Fibroblast of skin of back (primary cell): Measurements from ENCODE around the gene SH3PXD2A.

Experiments used
- DNase-seq: peaks from one replicate; pipeline ENCODE4 v3.0.0-alpha.2; 2013

Gene SH3PXD2A

GRCh38 chr10:103699611-103700435 lies 155.6 kb downstream of the SH3PXD2A start:
- DNase-seq: no peak

- no peak for DNase-seq
These were observed 157.1 kb downstream of the SH3PXD2A start for GRCh38 chr10:103698266-103698665.

- no peak for DNase-seq
These were observed 157.6 kb downstream of the SH3PXD2A start for GRCh38 chr10:103697787-103698186.

- peak; percentile 97 for DNase-seq
These were observed 158.8 kb downstream of the SH3PXD2A start for GRCh38 chr10:103696411-103697145.

GRCh38 chr10:103696094-103696410 lies 159.3 kb downstream of the SH3PXD2A start:
- no peak for DNase-seq

- DNase-seq: peak; percentile 54
These were observed 159.8 kb downstream of the SH3PXD2A start for GRCh38 chr10:103695584-103696005.

GRCh38 chr10:103693812-103694205 lies 161.6 kb downstream of the SH3PXD2A start:
- DNase-seq: no peak

- DNase-seq: no peak
These were observed 162.2 kb downstream of the SH3PXD2A start for GRCh38 chr10:103692952-103693811.

GRCh38 chr10:103692436-103692951 lies 162.9 kb downstream of the SH3PXD2A start:
- no peak for DNase-seq

- no peak for DNase-seq
These were observed 163.5 kb downstream of the SH3PXD2A start for GRCh38 chr10:103691723-103692435.

GRCh38 chr10:103691267-103691666 lies 164.1 kb downstream of the SH3PXD2A start:
- no peak for DNase-seq

- no peak for DNase-seq
These were observed 165.1 kb downstream of the SH3PXD2A start for GRCh38 chr10:103690281-103690680.

GRCh38 chr10:103688491-103688890 lies 166.9 kb downstream of the SH3PXD2A start:
- no peak for DNase-seq

GRCh38 chr10:103687718-103688117 lies 167.7 kb downstream of the SH3PXD2A start:
- DNase-seq: no peak

- DNase-seq: no peak
These were observed 168.2 kb downstream of the SH3PXD2A start for GRCh38 chr10:103687172-103687571.

- peak; percentile 55 for DNase-seq
These were observed 169.3 kb downstream of the SH3PXD2A start for GRCh38 chr10:103685880-103686669.

GRCh38 chr10:103683851-103684250 lies 171.5 kb downstream of the SH3PXD2A start:
- DNase-seq: no peak

- DNase-seq: no peak
These were observed 172.7 kb downstream of the SH3PXD2A start for GRCh38 chr10:103682631-103683030.

GRCh38 chr10:103681617-103682399 lies 173.6 kb downstream of the SH3PXD2A start:
- no peak for DNase-seq

GRCh38 chr10:103680869-103681236 lies 174.5 kb downstream of the SH3PXD2A start:
- peak; percentile 44 for DNase-seq
